IMR-90 (cell line): ENCODE data around the gene CDS1. TPM values are rescaled to one million over a fixed set of nuclear protein-coding genes. Genes with fewer than 3 reads are reported as not detected.
"Not testable (repeated sequence)": the region's sequence is repeated elsewhere in the genome, so short reads cannot be mapped to it uniquely, and the experiment has no call there.

ENCODE experiments used
- ATAC-seq: fragments of 200-7000 bp; cut with Tn5 transposase; 2 replicates; pipeline ENCODE4 v1.9.1; 2020; ENCODE audit warnings: low read depth, mild to moderate bottlenecking, moderate library complexity
- BruUV-seq: library from RNA; stranded (reverse); fragments of 400-500 nt; replicated peaks from 2 replicates; lab custom pipeline; 2021; lab: Mats Ljungman, UMichigan
- CTCF ChIA-PET: fragments of 300-600 bp; formaldehyde crosslinking; extraction: SDS; loops from one replicate; lab custom pipeline; 2021; ENCODE audit warnings: antibody characterized with exemption; lab: Yijun Ruan, JAX
- POLR2A ChIA-PET: fragments of 300-600 bp; sonication (Branson Sonifier 250); formaldehyde crosslinking; loops from one replicate; lab custom pipeline; 2022; ENCODE audit warnings: antibody characterized with exemption; ENCODE audit not compliant: unreplicated experiment; lab: Charles Lee
- DNase-seq: peaks from one replicate; pipeline ENCODE4 v3.0.0; 2013
- H2AFZ ChIP-seq: replicated peaks from 2 replicates; pipeline ENCODE3; 2013; ENCODE audit warnings: low read length, mild to moderate bottlenecking; ENCODE audit not compliant: poor library complexity
- H2AK5ac ChIP-seq: 2 replicates; pipeline ENCODE4 v1.6.1; 2013; ENCODE audit warnings: low read depth, low read length, inconsistent platforms
- H2AK9ac ChIP-seq: replicated peaks from 2 replicates; pipeline ENCODE3; 2013; ENCODE audit warnings: mild to moderate bottlenecking, low read depth, low read length, moderate library complexity; ENCODE audit not compliant: poor library complexity
- H2BK120ac ChIP-seq: 2 replicates; pipeline ENCODE4 v1.6.1; 2013; ENCODE audit warnings: low read depth, low read length, inconsistent platforms
- H2BK15ac ChIP-seq: 3 replicates; pipeline ENCODE4 v1.6.1; 2013; ENCODE audit warnings: low read depth, low read length, inconsistent platforms
- H2BK20ac ChIP-seq: 2 replicates; pipeline ENCODE4 v1.6.1; 2013; ENCODE audit warnings: low read depth, mild to moderate bottlenecking, inconsistent platforms, low read length, moderate library complexity
- H2BK5ac ChIP-seq: 2 replicates; pipeline ENCODE4 v1.6.1; 2013; ENCODE audit warnings: mild to moderate bottlenecking, low read depth, low read length, inconsistent platforms; ENCODE audit not compliant: poor library complexity, severe bottlenecking
- H3K14ac ChIP-seq: replicated peaks from 2 replicates; pipeline ENCODE4 v1.6.1; 2013; ENCODE audit warnings: low read depth, low read length, inconsistent platforms
- H3K18ac ChIP-seq: 2 replicates; pipeline ENCODE4 v1.6.1; 2013; ENCODE audit warnings: low read depth, low read length, control low read depth
- H3K23ac ChIP-seq: 2 replicates; pipeline ENCODE4 v1.6.1; 2013; ENCODE audit warnings: low read depth, low read length, inconsistent platforms
- H3K27ac ChIP-seq: 2 replicates; pipeline ENCODE4 v1.5.1; 2013; ENCODE audit warnings: mild to moderate bottlenecking, control low read depth, low read length; ENCODE audit not compliant: insufficient read depth
- H3K27me3 ChIP-seq: 2 replicates; pipeline ENCODE4 v1.6.1; 2013; ENCODE audit warnings: low read length; ENCODE audit not compliant: control insufficient read depth, insufficient read depth
- H3K36me3 ChIP-seq: 2 replicates; pipeline ENCODE4 v1.6.1; 2013; ENCODE audit warnings: low read length, mixed read lengths; ENCODE audit not compliant: control insufficient read depth, insufficient read depth
- H3K4ac ChIP-seq: 2 replicates; pipeline ENCODE4 v1.6.1; 2013; ENCODE audit warnings: low read depth, low read length, inconsistent platforms
- H3K4me1 ChIP-seq: 2 replicates; pipeline ENCODE4 v1.6.1; 2013; ENCODE audit warnings: low read length, mixed read lengths; ENCODE audit not compliant: control insufficient read depth, insufficient read depth
- H3K4me2 ChIP-seq: 2 replicates; pipeline ENCODE4 v1.6.1; 2013; ENCODE audit warnings: low read depth, mild to moderate bottlenecking, control low read depth, low read length, moderate library complexity
- H3K4me3 ChIP-seq: 2 replicates; pipeline ENCODE4 v1.5.1; 2013; ENCODE audit warnings: low read depth, mild to moderate bottlenecking, control low read depth, low read length, moderate library complexity; ENCODE audit not compliant: insufficient read depth
- H3K56ac ChIP-seq: 2 replicates; pipeline ENCODE4 v1.6.1; 2013; ENCODE audit warnings: low read length, inconsistent platforms; ENCODE audit not compliant: insufficient read depth; ENCODE audit errors: extremely low read depth
- H3K79me1 ChIP-seq, 2 experiments: 2 replicates each; pipeline ENCODE4 v1.6.1; 2013; ENCODE audit warnings: low read length in 2 of 2, inconsistent platforms in 1 of 2, low read depth in 1 of 2
- H3K9ac ChIP-seq: 2 replicates; pipeline ENCODE4 v1.6.1; 2013; ENCODE audit warnings: low read depth, low read length, control low read depth
- H3K9me1 ChIP-seq: 2 replicates; pipeline ENCODE4 v1.6.1; 2013; ENCODE audit warnings: low read length, inconsistent platforms; ENCODE audit not compliant: insufficient read depth
- H3K9me3 ChIP-seq: 2 replicates; pipeline ENCODE4 v1.6.1; 2013; ENCODE audit warnings: low read length; ENCODE audit not compliant: control insufficient read depth, insufficient read depth
- H4K20me1 ChIP-seq: 2 replicates; pipeline ENCODE4 v1.6.1; 2013; ENCODE audit warnings: low read length, inconsistent platforms; ENCODE audit not compliant: insufficient read depth
- H4K5ac ChIP-seq: 2 replicates; pipeline ENCODE4 v1.6.1; 2013; ENCODE audit warnings: mild to moderate bottlenecking, low read depth, low read length, control low read depth
- H4K8ac ChIP-seq, 2 experiments: 2 replicates each; pipeline ENCODE4 v1.6.1; 2013; ENCODE audit warnings: low read depth in 2 of 2, low read length in 2 of 2, control low read depth in 1 of 2, inconsistent platforms in 1 of 2
- H4K91ac ChIP-seq: 2 replicates; pipeline ENCODE4 v1.6.1; 2013; ENCODE audit warnings: low read depth, low read length, inconsistent platforms; ENCODE audit not compliant: insufficient read depth
- BHLHE40 ChIP-seq: fragments of 150-350 bp; IDR thresholded peaks from 2 replicates; pipeline ENCODE4 v1.6.1; 2016; ENCODE audit warnings: mild to moderate bottlenecking, low read depth, low read length
- CEBPB ChIP-seq: IDR thresholded peaks from 2 replicates; pipeline ENCODE4 v1.6.1; 2012; ENCODE audit warnings: low read depth, low read length, improper control_type of control experiment
- CHD1 ChIP-seq: IDR thresholded peaks from 2 replicates; pipeline ENCODE4 v1.6.1; 2012; ENCODE audit warnings: low read depth, low read length, improper control_type of control experiment
- MAZ ChIP-seq: IDR thresholded peaks from 2 replicates; pipeline ENCODE4 v1.6.1; 2012; ENCODE audit warnings: low read depth, mild to moderate bottlenecking, low read length, improper control_type of control experiment, moderate library complexity, borderline replicate concordance
- NFE2L2 ChIP-seq: fragments of 150-350 bp; IDR thresholded peaks from 2 replicates; pipeline ENCODE4 v1.6.1; 2016; ENCODE audit warnings: low read depth, mild to moderate bottlenecking, low read length
- POLR2A ChIP-seq: IDR thresholded peaks from 2 replicates; pipeline ENCODE4 v1.6.1; 2012; ENCODE audit warnings: mild to moderate bottlenecking, low read depth, low read length
- RAD21 ChIP-seq: IDR thresholded peaks from 2 replicates; pipeline ENCODE4 v1.6.1; 2012; ENCODE audit warnings: low read length, improper control_type of control experiment
- SMC3 ChIP-seq: fragments of 150-350 bp; IDR thresholded peaks from 2 replicates; pipeline ENCODE4 v1.6.1; 2016; ENCODE audit warnings: low read depth, mild to moderate bottlenecking, antibody characterized with exemption, low read length, moderate library complexity
- WGBS, 2 experiments: methylation state at CpG; one replicate each; pipeline versions ENCODE4 v1.1.5 to v1.1.7; 2013; ENCODE audit warnings: missing lambda C conversion rate in 2 of 2; ENCODE audit not compliant: insufficient read length in 1 of 2; ENCODE audit errors: extremely low coverage in 2 of 2; 5-methylcytosine and 5-hydroxymethylcytosine counted together
- dilution Hi-C: fragments of 300-500 bp; cut with HindIII; formaldehyde crosslinking; loops from one replicate; pipeline ENCODE4 v1.14.3; 2018; ENCODE audit warnings: low sequenced_read_pairs; ENCODE audit not compliant: unreplicated experiment
- in situ Hi-C: fragments of 300-500 bp; cut with MboI; formaldehyde crosslinking; loops from 3 replicates; pipeline ENCODE4 v1.14.3; 2019; ENCODE audit warnings: low sequenced_read_pairs, inconsistent platforms, mixed read lengths
- intact Hi-C: fragments of 100-400 bp; cut with micrococcal nuclease; formaldehyde crosslinking; loops from 2 replicates; pipeline ENCODE4 v1.10.0; 2022
- polyA plus RNA-seq, 3 experiments: library from polyadenylated mRNA; depleted of rRNA; stranded (reverse); fragments of >200 nt; gene quantifications; 2 replicates each; pipeline ENCODE4 v1.2.3, GENCODE V29; 2012; ENCODE audit warnings: low replicate concordance in 1 of 3
- total RNA-seq: library from RNA; depleted of rRNA; stranded (reverse); fragments of >200 nt; gene quantifications from 2 replicates; pipeline ENCODE4 v1.2.3, GENCODE V29; 2012

The CDS1 gene
- total and polyA plus RNA-seq, 2 of the 4 experiments (the other 2 are of a cell fraction): under 0.01 to 0.02 TPM

DNA sequence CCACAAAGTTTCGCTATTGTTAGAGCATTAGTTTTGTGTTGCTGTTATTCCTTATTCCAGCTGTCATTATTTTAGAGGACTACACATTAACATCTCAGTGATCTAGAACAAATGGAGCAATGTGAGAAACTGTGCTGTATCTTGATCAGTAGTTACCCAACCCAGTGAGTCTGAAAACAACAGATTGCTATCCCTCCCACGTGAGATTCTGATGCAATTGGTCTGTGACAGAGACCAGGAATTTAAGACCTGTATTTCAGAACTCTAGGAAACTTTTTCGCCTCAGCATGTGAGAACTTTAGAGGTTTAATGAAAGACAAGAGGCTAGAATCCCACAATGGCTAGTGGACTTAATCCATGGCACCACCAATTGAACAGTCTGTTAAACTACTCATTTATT, 35.7 kb upstream of the CDS1 start:
- Histone ChIP-seq H3K23ac (no peak overlapping the region), H4K20me1 (no peaks in the 10 kb centered on the region), H3K36me3 (no peaks in the 10 kb centered on the region), H3K4me3 (no peak overlapping the region), H3K27me3 (no peaks in the 10 kb centered on the region), H3K4me2 (no peak overlapping the region), H3K9me1 (no peaks in the 10 kb centered on the region), H4K91ac (no peak overlapping the region), H3K4ac (no peak overlapping the region), H3K56ac (no peak overlapping the region), H3K18ac (no peak overlapping the region), H3K14ac (no peak overlapping the region), H2BK120ac (no peak overlapping the region), H3K9me3 (no peaks in the 10 kb centered on the region), H2BK5ac (no peak overlapping the region), H2BK20ac (no peak overlapping the region), H4K5ac (no peak overlapping the region), H3K79me1 (no peaks in the 10 kb centered on the region), H4K8ac (no peak overlapping the region), H2AFZ (no peak overlapping the region), H2BK15ac (no peak overlapping the region), H2AK5ac (no peak overlapping the region), H3K9ac (no peak overlapping the region), H3K27ac (no peak overlapping the region), H3K4me1 (no peaks in the 10 kb centered on the region), H2AK9ac (no peak overlapping the region)
- CTCF ChIA-PET: no interaction called here
- POLR2A ChIA-PET: no interaction called here
- in situ Hi-C loops (no loop called here), dilution Hi-C loops (no loop called here), intact Hi-C loops (no loop called here)
- no peak for ATAC-seq
- WGBS, 2 experiments: no CpG with 5 or more reads among the region's 3 CpGs
- no peak for TF ChIP-seq POLR2A
- no peak for TF ChIP-seq CHD1
- TF ChIP-seq BHLHE40: no peak
- TF ChIP-seq NFE2L2: no peak
- TF ChIP-seq MAZ: no peak
- TF ChIP-seq SMC3: no peak
- no peak for TF ChIP-seq CEBPB
- TF ChIP-seq RAD21: no peak
- no peak for DNase-seq
- no TSS peak for BruUV-seq

GRCh38 chr4:84549191-84549590, 33.7 kb upstream of the CDS1 start:
- H4K5ac ChIP-seq, CTCF ChIA-PET, intact Hi-C loops, H2AK9ac ChIP-seq, H2BK15ac ChIP-seq, H3K79me1 ChIP-seq, H3K4me1 ChIP-seq, H3K27ac ChIP-seq, POLR2A ChIA-PET, H3K14ac ChIP-seq, DNase-seq, H3K36me3 ChIP-seq, H2BK120ac ChIP-seq, H3K4me2 ChIP-seq, H4K20me1 ChIP-seq, H3K4me3 ChIP-seq, H2AFZ ChIP-seq, H4K8ac ChIP-seq, ATAC-seq, H3K56ac ChIP-seq, H2BK5ac ChIP-seq, H3K4ac ChIP-seq, BruUV-seq, H3K9me3 ChIP-seq, H4K91ac ChIP-seq, H2BK20ac ChIP-seq, dilution Hi-C loops, H3K9ac ChIP-seq, H3K27me3 ChIP-seq, H3K9me1 ChIP-seq, in situ Hi-C loops, H3K18ac ChIP-seq, H3K23ac ChIP-seq, H2AK5ac ChIP-seq: not testable (repeated sequence)
- 33% methylated on average over 2 of the region's 6 CpGs; no CpG with 5 or more reads in 1 of the 2 experiments for WGBS, 2 experiments
